Measurements from ENCODE around the gene IFI30. TPM values are rescaled to one million over a fixed set of nuclear protein-coding genes. Genes with fewer than 3 reads are reported as not detected.
"Not testable (repeated sequence)": the region's sequence is repeated elsewhere in the genome, so short reads cannot be mapped to it uniquely, and the experiment has no call there.

Gene IFI30
- total RNA-seq, 1 donor = 23.1 TPM

DNA sequence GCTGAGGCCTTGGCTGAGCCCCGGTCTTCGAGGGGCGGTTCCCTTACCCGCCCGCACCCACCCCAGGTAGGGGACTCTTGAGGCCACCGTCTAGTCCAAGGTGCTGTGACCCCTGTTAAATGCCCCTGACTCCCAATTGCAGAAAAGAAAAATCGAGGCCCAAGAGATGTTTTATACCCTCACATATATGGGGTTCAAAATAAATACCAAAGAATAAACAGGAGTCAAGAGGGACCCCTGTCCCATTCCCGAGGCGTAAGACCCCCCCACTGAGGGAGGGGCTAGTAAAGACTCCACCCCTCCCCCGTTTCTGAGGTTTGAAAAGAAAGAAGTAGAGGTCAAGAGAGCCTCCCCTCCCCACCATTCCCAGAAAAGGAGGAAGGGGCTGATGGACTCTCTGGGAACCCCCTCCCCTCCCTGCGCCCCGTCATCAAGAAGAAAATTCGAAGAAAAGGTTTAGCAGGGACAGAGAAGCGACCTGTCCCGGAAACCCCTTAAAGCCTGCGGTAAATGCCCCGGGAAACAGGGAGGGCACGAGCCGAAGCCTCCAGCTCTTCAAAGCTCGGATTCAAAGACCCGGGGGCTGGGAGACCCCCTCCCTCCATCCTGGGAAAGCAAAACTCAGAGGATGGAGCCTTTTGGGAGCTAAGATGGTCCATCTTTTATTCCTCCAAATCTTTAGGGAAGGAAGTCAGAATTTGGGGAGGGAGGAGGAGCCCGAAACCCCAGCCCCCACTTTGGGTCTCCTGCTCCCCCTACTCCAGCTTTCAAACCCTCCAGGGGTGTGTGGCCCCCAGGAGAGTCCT lies 31.0 kb downstream of the IFI30 start:
- peak overlapping the region; percentile 73 for H3K4me3 ChIP-seq (ENCODE audit: low read depth, low read length)
- TF ChIP-seq, protein P1, sequence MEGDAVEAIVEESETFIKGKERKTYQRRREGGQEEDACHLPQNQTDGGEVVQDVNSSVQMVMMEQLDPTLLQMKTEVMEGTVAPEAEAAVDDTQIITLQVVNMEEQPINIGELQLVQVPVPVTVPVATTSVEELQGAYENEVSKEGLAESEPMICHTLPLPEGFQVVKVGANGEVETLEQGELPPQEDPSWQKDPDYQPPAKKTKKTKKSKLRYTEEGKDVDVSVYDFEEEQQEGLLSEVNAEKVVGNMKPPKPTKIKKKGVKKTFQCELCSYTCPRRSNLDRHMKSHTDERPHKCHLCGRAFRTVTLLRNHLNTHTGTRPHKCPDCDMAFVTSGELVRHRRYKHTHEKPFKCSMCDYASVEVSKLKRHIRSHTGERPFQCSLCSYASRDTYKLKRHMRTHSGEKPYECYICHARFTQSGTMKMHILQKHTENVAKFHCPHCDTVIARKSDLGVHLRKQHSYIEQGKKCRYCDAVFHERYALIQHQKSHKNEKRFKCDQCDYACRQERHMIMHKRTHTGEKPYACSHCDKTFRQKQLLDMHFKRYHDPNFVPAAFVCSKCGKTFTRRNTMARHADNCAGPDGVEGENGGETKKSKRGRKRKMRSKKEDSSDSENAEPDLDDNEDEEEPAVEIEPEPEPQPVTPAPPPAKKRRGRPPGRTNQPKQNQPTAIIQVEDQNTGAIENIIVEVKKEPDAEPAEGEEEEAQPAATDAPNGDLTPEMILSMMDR (IDR thresholded peaks at IDR 0.05; ENCODE audit: insufficient read depth, low read length) = no peak
- DNase-seq (ENCODE audit: low read depth) = no peak

DNA sequence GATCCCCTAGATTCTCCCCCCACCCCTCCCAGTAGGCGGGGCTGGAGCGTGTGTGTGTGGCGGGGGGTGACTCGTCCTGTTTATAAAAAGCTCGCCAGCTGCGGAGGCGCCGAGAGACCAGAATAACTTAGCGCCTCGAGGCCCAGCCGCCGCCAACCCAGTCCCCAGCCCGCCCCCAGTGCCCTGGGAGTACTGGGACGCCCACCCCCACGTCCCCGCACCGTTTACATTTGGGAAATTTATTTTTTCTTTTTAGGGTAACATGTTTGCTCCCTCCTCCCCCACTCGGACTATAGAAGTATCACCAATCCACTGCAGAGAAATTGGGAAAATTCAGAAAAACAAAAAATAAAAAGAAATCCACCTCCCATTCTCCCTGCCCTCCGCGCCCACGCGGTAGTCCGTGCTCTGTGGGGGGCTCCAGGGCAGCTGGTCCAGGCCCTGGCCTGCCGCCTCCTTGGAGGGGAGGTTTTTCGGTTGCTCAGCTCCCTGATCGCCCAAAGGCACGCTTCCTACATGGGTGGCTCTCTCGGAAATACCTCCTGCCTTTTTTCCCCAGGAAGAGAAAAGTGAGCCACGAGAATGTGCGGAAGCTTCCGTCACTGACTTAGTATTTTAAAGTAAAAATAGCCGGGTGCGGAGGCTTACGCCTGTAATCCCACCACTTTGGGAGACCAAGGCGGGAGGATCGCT lies 31.7 kb downstream of the IFI30 start:
- peak overlapping the region; percentile 73 for H3K4me3 ChIP-seq (ENCODE audit: low read depth, low read length)
- DNase-seq (ENCODE audit: low read depth) = peak; percentile 79
- TF ChIP-seq, protein P1 (IDR thresholded peaks at IDR 0.05; ENCODE audit: insufficient read depth, low read length) = no peak

- H3K4me3 ChIP-seq (ENCODE audit: low read depth, low read length) = no peak overlapping the region
- no peak for DNase-seq (ENCODE audit: low read depth)
- TF ChIP-seq, protein P1 (IDR thresholded peaks at IDR 0.05; ENCODE audit: insufficient read depth, low read length) = no peak
Observed at GRCh38 chr19:18206018-18206417, 32.4 kb downstream of the IFI30 start.

GRCh38 chr19:18208098-18208951 lies 34.7 kb downstream of the IFI30 start:
- H3K4me3 ChIP-seq (ENCODE audit: low read depth, low read length) = peak overlapping the region; percentile 52
- TF ChIP-seq, protein P1 (IDR thresholded peaks at IDR 0.05; ENCODE audit: insufficient read depth, low read length) = peak; percentile 52
- DNase-seq (ENCODE audit: low read depth) = peak; percentile 96

- DNase-seq (ENCODE audit: low read depth); H3K4me3 ChIP-seq (ENCODE audit: low read depth, low read length): not testable (repeated sequence)
Observed at GRCh38 chr19:18209912-18210311, 36.3 kb downstream of the IFI30 start.

DNA sequence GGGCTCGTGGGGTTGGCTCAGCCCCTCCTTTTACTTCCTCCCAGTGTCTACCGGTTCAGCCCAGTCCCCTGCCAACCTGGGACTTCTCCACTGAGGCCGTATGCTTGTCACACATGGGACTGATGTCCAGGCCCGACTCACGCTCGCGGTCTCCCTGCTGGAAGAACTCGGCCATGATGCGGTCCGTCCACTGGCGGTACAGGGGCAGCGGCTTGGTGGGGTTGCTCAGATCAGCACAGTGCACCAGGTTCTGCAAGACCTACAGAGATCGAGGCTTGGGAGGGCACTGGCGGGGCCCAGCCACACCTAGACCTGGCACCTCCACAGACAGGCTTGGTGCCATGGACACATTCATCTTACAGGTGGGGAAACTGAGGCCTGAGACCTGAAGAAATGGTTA lies 38.1 kb downstream of the IFI30 start:
- TF ChIP-seq, protein P1 (IDR thresholded peaks at IDR 0.05; ENCODE audit: insufficient read depth, low read length) = no peak
- no peak for DNase-seq (ENCODE audit: low read depth)
- no peak overlapping the region for H3K4me3 ChIP-seq (ENCODE audit: low read depth, low read length)
